Rectal smooth muscle tissue (tissue), 1 donor: ENCODE data around the gene OCSTAMP.

Source experiments
- H3K27ac ChIP-seq: one replicate; pipeline ENCODE4 v1.7.0; 2013; ENCODE audit warnings: low read depth, low read length, inconsistent platforms
- H3K27me3 ChIP-seq: one replicate; pipeline ENCODE4 v1.7.0; 2013; ENCODE audit warnings: low read length; ENCODE audit not compliant: control insufficient read depth, insufficient read depth
- H3K36me3 ChIP-seq: one replicate; pipeline ENCODE4 v1.7.0; 2013; ENCODE audit warnings: low read length; ENCODE audit not compliant: control insufficient read depth, insufficient read depth
- H3K4me1 ChIP-seq: one replicate; pipeline ENCODE4 v1.7.0; 2013; ENCODE audit warnings: low read length; ENCODE audit not compliant: control insufficient read depth, insufficient read depth
- H3K4me3 ChIP-seq: one replicate; pipeline ENCODE4 v1.7.0; 2013; ENCODE audit warnings: low read length
- H3K9ac ChIP-seq: one replicate; pipeline ENCODE4 v1.7.0; 2013; ENCODE audit warnings: low read length

The OCSTAMP gene

GRCh38 chr20:46545827-46546138, 4.7 kb downstream of the OCSTAMP start:
- H3K4me1 ChIP-seq, result no peaks in the 10 kb centered on the region
- H3K4me3 ChIP-seq, result no peak overlapping the region
- no peak overlapping the region for H3K9ac ChIP-seq
- no peak overlapping the region for H3K27ac ChIP-seq
- H3K36me3 ChIP-seq, result no peaks in the 10 kb centered on the region
- no peaks in the 10 kb centered on the region for H3K27me3 ChIP-seq

DNA sequence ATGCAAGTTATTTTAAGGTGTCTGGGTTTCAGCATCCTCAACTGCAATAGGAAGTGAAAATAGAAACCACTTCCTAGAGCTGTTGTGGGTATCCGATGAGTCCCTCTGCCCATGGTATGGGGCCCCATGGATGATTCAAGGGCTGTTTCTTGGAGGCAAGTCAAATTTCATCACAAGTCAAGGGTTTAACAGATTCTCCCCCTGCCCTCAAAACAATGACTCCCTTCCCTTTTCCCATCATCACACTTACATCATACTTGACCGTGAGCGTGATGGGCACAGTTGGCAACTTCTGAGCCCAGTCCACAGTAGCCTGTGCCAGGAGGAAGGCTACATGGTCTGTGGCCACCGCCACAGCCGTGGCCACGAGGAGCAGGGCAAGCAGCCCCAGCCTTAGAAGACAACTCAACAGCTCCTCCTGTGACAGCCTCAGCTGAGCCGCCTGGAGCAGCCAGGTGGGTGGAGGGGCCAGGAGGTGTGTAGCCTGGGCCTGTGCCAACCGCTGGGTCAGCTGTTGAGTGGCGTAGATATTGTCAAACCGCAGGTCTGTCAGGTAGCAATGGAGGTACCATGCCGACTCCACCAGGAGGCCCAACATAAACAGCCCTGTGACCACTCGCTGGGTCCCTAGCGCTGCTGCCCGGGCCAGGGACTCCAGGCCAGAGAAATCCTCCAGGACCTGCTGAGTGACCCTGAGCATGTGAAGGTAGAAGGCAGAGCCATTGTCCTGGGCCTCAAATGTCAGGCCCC, 5.2 kb downstream of the OCSTAMP start:
- H3K27ac ChIP-seq, result no peak overlapping the region
- no peaks in the 10 kb centered on the region for H3K36me3 ChIP-seq
- no peaks in the 10 kb centered on the region for H3K27me3 ChIP-seq
- H3K4me1 ChIP-seq, result no peaks in the 10 kb centered on the region
- no peak overlapping the region for H3K4me3 ChIP-seq
- no peak overlapping the region for H3K9ac ChIP-seq

DNA sequence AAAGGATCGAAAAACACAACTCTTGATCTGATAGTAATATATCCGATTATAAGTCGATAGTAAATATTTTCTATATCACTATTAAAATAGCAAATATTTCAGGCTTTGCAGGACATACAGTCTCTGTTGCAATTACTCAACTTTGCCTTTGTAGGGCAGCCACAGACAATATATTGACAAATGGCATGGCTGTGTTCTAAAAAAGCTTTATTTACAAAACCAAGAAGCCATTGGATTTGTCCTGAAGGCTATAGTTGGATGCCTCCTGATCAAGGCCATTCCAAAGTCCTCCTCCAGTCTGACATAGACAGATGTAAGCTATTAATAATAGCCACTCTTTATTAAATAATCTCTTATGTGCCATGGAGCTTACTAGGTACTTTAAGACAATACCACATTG, 5.9 kb downstream of the OCSTAMP start:
- Histone ChIP-seq H3K9ac (no peak overlapping the region), H3K27ac (no peak overlapping the region), H3K36me3 (no peaks in the 10 kb centered on the region), H3K4me1 (no peaks in the 10 kb centered on the region), H3K27me3 (no peaks in the 10 kb centered on the region), H3K4me3 (no peak overlapping the region)

GRCh38 chr20:46543959-46544358, 6.5 kb downstream of the OCSTAMP start:
- H3K4me3 ChIP-seq, result no peak overlapping the region
- no peak overlapping the region for H3K27ac ChIP-seq
- no peaks in the 10 kb centered on the region for H3K4me1 ChIP-seq
- no peak overlapping the region for H3K9ac ChIP-seq
- H3K36me3 ChIP-seq, result no peaks in the 10 kb centered on the region
- no peaks in the 10 kb centered on the region for H3K27me3 ChIP-seq

DNA sequence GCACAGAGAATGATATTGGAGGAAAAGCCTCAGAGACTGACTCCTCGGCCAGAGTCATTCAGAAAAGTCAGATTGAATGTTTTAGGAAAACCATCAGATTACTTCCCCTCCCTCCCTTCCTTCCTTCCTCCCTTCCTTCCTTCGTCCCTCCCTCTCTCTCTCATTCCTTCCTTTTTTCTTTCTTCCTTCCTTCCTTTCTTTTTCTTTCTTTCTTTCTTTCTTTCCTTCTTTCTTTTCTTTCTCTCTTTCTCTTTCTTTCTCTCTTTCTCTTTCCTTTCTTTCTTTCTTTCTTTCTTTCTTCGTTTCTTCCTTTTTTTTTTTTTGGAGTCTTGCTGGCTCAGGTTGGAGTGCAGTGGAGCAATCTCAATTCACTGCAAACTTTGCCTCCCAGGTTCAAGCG, 7.4 kb downstream of the OCSTAMP start:
- Histone ChIP-seq H3K4me1 (no peaks in the 10 kb centered on the region), H3K4me3 (no peak overlapping the region), H3K27me3 (no peaks in the 10 kb centered on the region), H3K27ac (no peak overlapping the region), H3K36me3 (no peaks in the 10 kb centered on the region), H3K9ac (no peak overlapping the region)

GRCh38 chr20:46541229-46541935, 9.1 kb downstream of the OCSTAMP start:
- Histone ChIP-seq H3K4me3 (no peak overlapping the region), H3K9ac (no peak overlapping the region), H3K27ac (no peak overlapping the region), H3K4me1 (no peaks in the 10 kb centered on the region), H3K36me3 (no peaks in the 10 kb centered on the region), H3K27me3 (no peaks in the 10 kb centered on the region)

- no peaks in the 10 kb centered on the region for H3K36me3 ChIP-seq
- no peak overlapping the region for H3K4me3 ChIP-seq
- no peak overlapping the region for H3K9ac ChIP-seq
- no peak overlapping the region for H3K27ac ChIP-seq
- H3K4me1 ChIP-seq, result no peaks in the 10 kb centered on the region
- no peaks in the 10 kb centered on the region for H3K27me3 ChIP-seq
Observed at GRCh38 chr20:46539113-46539512, 11.3 kb downstream of the OCSTAMP start.

GRCh38 chr20:46530640-46531039, 19.8 kb downstream of the OCSTAMP start:
- no peaks in the 10 kb centered on the region for H3K36me3 ChIP-seq
- no peaks in the 10 kb centered on the region for H3K27me3 ChIP-seq
- H3K9ac ChIP-seq, result no peak overlapping the region
- H3K27ac ChIP-seq, result no peak overlapping the region
- no peaks in the 10 kb centered on the region for H3K4me1 ChIP-seq
- no peak overlapping the region for H3K4me3 ChIP-seq

GRCh38 chr20:46523696-46524328, 26.6 kb downstream of the OCSTAMP start:
- Histone ChIP-seq H3K36me3 (no peaks in the 10 kb centered on the region), H3K4me3 (no peak overlapping the region), H3K27me3 (no peaks in the 10 kb centered on the region), H3K4me1 (no peaks in the 10 kb centered on the region), H3K9ac (no peak overlapping the region), H3K27ac (no peak overlapping the region)

DNA sequence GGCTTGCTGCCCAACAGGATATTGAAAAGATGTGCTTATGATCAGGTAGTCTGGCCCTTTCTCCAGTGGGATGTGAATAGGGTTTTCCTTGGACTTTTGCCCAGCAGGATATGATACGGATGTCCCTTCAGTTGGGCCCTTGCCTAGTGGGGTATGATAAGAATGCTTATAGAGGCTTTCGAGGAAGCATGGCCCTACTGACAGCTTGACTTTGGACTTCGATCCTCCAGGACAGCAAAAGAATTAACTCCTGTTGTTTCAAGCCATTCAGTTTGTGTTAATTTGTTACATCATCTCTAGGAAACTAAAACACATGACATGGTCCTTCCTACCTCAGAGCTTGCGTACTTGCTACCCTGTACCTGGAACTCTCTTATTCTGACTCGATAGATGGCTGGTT, 27.3 kb downstream of the OCSTAMP start:
- H3K4me3 ChIP-seq, result no peak overlapping the region
- no peaks in the 10 kb centered on the region for H3K27me3 ChIP-seq
- H3K4me1 ChIP-seq, result no peaks in the 10 kb centered on the region
- H3K9ac ChIP-seq, result no peak overlapping the region
- H3K36me3 ChIP-seq, result no peaks in the 10 kb centered on the region
- H3K27ac ChIP-seq, result no peak overlapping the region

GRCh38 chr20:46520976-46521579, 29.4 kb downstream of the OCSTAMP start:
- H3K27ac ChIP-seq, result no peak overlapping the region
- no peak overlapping the region for H3K9ac ChIP-seq
- H3K27me3 ChIP-seq, result no peaks in the 10 kb centered on the region
- H3K4me3 ChIP-seq, result no peak overlapping the region
- H3K36me3 ChIP-seq, result no peaks in the 10 kb centered on the region
- no peaks in the 10 kb centered on the region for H3K4me1 ChIP-seq

DNA sequence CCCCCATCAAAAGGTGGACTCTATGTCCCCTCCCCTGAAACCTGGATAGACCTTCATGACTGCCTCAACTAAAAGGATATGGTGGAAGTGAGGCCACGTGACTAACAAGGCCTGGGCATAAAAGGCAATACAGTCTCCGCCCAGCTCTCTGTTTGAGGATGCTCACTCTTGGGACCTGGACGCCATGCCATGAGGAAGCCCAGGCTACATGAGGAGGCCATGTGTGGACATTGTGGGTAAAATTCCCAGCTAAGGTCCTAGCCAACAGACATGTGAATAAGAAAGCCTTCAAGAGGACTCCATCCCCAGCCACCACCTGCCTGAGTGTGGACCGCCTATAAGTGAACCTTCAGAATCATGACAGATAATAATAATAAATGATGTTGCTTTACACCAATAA, 29.9 kb downstream of the OCSTAMP start:
- H3K27ac ChIP-seq, result no peak overlapping the region
- H3K4me1 ChIP-seq, result no peaks in the 10 kb centered on the region
- H3K27me3 ChIP-seq, result no peaks in the 10 kb centered on the region
- H3K4me3 ChIP-seq, result no peak overlapping the region
- H3K36me3 ChIP-seq, result no peaks in the 10 kb centered on the region
- H3K9ac ChIP-seq, result no peak overlapping the region
